ENCODE results near the gene GINS3. TPM values are rescaled to one million over a fixed set of nuclear protein-coding genes. Genes with fewer than 3 reads are reported as not detected.

GINS3 gene
- total RNA-seq, 1 experiment from 2014 or later = 16.4 TPM

DNA sequence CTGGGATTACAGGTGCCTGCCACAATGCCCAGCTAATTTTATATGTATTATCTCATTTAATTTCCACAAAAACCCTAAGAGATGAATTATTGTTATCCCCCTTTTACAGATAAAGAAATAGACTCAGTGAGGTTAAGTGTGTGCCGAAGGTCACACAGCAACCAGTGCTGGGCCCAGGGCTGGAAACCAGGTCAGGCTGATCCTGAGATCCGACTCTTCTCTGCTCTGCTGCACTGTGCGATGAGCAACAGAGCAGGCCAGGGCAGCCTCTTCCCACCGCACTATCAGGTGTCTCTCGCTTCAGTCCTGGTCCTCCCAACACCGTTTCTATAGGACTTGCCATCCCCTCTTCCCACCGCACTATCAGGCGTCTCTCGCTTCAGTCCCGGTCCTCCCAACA lies 24.8 kb downstream of the GINS3 start:
- no peak overlapping the region for H2AFZ ChIP-seq (ENCODE audit: low read length)
- Mint-ChIP-seq H3K9me3 (no peaks in the 10 kb centered on the region), H3K27me3 (ENCODE audit: low read depth) (peaks cover 15% of the 10 kb centered on the region), H3K4me1 (peaks cover 27 to 47% of the 10 kb centered on the region in 2 experiments), H3K36me3 (ENCODE audit: insufficient read depth in 1 of 3, low read depth in 3 of 3) (no peaks in the 10 kb centered on the region), H3K4me3 (no peak overlapping the region), H3K27ac (peak overlapping the region in 1 of 3 experiments; percentile 40; a peak in 1 of 7 replicates)
- no peak overlapping the region for H3K23ac ChIP-seq (ENCODE audit: insufficient read length, low read depth, low read length)
- no peaks in the 10 kb centered on the region for H3K79me1 ChIP-seq (ENCODE audit: insufficient read depth, low read depth, low read length, poor library complexity, severe bottlenecking)
- H3K4me1 ChIP-seq (ENCODE audit: insufficient read depth, low read length) = peaks cover 7% of the 10 kb centered on the region; the same call in 1 of the 2 replicates
- TF ChIP-seq, protein P1, sequence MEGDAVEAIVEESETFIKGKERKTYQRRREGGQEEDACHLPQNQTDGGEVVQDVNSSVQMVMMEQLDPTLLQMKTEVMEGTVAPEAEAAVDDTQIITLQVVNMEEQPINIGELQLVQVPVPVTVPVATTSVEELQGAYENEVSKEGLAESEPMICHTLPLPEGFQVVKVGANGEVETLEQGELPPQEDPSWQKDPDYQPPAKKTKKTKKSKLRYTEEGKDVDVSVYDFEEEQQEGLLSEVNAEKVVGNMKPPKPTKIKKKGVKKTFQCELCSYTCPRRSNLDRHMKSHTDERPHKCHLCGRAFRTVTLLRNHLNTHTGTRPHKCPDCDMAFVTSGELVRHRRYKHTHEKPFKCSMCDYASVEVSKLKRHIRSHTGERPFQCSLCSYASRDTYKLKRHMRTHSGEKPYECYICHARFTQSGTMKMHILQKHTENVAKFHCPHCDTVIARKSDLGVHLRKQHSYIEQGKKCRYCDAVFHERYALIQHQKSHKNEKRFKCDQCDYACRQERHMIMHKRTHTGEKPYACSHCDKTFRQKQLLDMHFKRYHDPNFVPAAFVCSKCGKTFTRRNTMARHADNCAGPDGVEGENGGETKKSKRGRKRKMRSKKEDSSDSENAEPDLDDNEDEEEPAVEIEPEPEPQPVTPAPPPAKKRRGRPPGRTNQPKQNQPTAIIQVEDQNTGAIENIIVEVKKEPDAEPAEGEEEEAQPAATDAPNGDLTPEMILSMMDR (conservative IDR thresholded peaks at IDR 0.05) = no peak
- no peak overlapping the region for H3T11ph ChIP-seq (ENCODE audit: low read length)
- no peaks in the 10 kb centered on the region for H3K79me2 ChIP-seq (ENCODE audit: insufficient read depth, low read length)
- no peak overlapping the region for H3K18ac ChIP-seq (ENCODE audit: insufficient read length, low read depth, low read length)
- no peak overlapping the region for H4K91ac ChIP-seq (ENCODE audit: insufficient read length, low read depth, low read length)
- H3K4ac ChIP-seq (ENCODE audit: low read depth, low read length) = no peak overlapping the region
- no peak overlapping the region for H2BK120ac ChIP-seq (ENCODE audit: low read depth, low read length, poor library complexity, severe bottlenecking)
- H2BK12ac ChIP-seq (ENCODE audit: insufficient read length, low read depth, low read length) = no peak overlapping the region
- no peak overlapping the region for H3K56ac ChIP-seq (ENCODE audit: insufficient read length, low read depth, low read length)
- H3K14ac ChIP-seq (ENCODE audit: insufficient read depth, low read length) = no peak overlapping the region; the same call in 1 of the 2 replicates
- no peak for DNase-seq
- H4K20me1 ChIP-seq (ENCODE audit: control insufficient read depth, insufficient read depth, insufficient read length) = no peaks in the 10 kb centered on the region
- no peak overlapping the region for H2BK15ac ChIP-seq (ENCODE audit: low read depth, low read length)
- no peaks in the 10 kb centered on the region for H3K23me2 ChIP-seq (ENCODE audit: insufficient read length, low read depth, low read length, poor library complexity, severe bottlenecking)
- H3K27ac ChIP-seq (ENCODE audit: insufficient read length, low read depth, low read length) = no peak overlapping the region
- no peak overlapping the region for H2BK5ac ChIP-seq (ENCODE audit: insufficient read length, low read length)
- no peaks in the 10 kb centered on the region for H3K27me3 ChIP-seq (ENCODE audit: insufficient read depth, low read length)
- H4K5ac ChIP-seq (ENCODE audit: insufficient read length, low read depth, low read length) = no peak overlapping the region
- no peak overlapping the region for H2AK5ac ChIP-seq (ENCODE audit: insufficient read length, low read length)
- H2BK20ac ChIP-seq (ENCODE audit: low read depth, low read length, poor library complexity, severe bottlenecking) = no peak overlapping the region
- no peak overlapping the region for H3K4me2 ChIP-seq (ENCODE audit: insufficient read depth, insufficient read length, low read length)
- no peaks in the 10 kb centered on the region for H3K9me3 ChIP-seq (ENCODE audit: control insufficient read depth, low read depth, low read length)
- WGBS (ENCODE audit: extremely low coverage, insufficient read length, low lambda C conversion rate) = no CpG with 5 or more reads among the region's 10 CpGs
- no peak overlapping the region for H4K8ac ChIP-seq (replicated peaks; ENCODE audit: insufficient read length, low read depth, low read length)
- no peak overlapping the region for H3K9ac ChIP-seq (ENCODE audit: extremely low read depth, insufficient read length, low read length)
